HepG2 (cell line): ENCODE results near the gene PCTP. TPM values are rescaled to one million over a fixed set of nuclear protein-coding genes. Genes with fewer than 3 reads are reported as not detected.

Experiments used
- CENPX ChIP-seq: sonication (generic); formaldehyde crosslinking; IDR thresholded peaks from 2 replicates; pipeline ENCODE4 v1.9.0; 2021; ENCODE audit warnings: mild to moderate bottlenecking, missing genetic modification reagents, moderate library complexity
- HHEX ChIP-seq: IDR thresholded peaks from 2 replicates; pipeline ENCODE4 v1.6.1; 2016; ENCODE audit warnings: control low read depth
- KAT2B ChIP-seq: fragments of 150-350 bp; IDR thresholded peaks from 2 replicates; pipeline ENCODE4 v1.6.1; 2014; ENCODE audit warnings: low read depth, low read length, borderline replicate concordance
- KMT2B ChIP-seq: IDR thresholded peaks from 2 replicates; pipeline ENCODE4 v1.6.1; 2016; ENCODE audit warnings: missing genetic modification reagents, missing compliant biosample characterization
- NPAS2 ChIP-seq: sonication (generic); formaldehyde crosslinking; IDR thresholded peaks from 2 replicates; pipeline ENCODE4 v1.8.0; 2022; ENCODE audit warnings: mild to moderate bottlenecking, missing genetic modification reagents, borderline replicate concordance
- POGZ ChIP-seq: sonication (generic); formaldehyde crosslinking; IDR thresholded peaks from 2 replicates; pipeline ENCODE4 v1.4.0; 2020; ENCODE audit warnings: mild to moderate bottlenecking, missing genetic modification reagents
- SALL1 ChIP-seq: sonication (generic); formaldehyde crosslinking; IDR thresholded peaks from 2 replicates; pipeline ENCODE4 v1.8.0; 2022; ENCODE audit warnings: mild to moderate bottlenecking, missing genetic modification reagents
- SP1 ChIP-seq, 2 experiments: fragments of 450-650 bp in 1 of 2; sonication (generic) in 1 of 2; formaldehyde crosslinking in 1 of 2; IDR thresholded peaks; 2 replicates each; pipeline versions ENCODE4 v1.4.0 to v1.6.1; 2016 to 2020; ENCODE audit warnings: missing genetic modification reagents in 1 of 2
- TCF7 ChIP-seq: sonication (generic); IDR thresholded peaks from 2 replicates; pipeline ENCODE4 v1.6.1; 2016; ENCODE audit warnings: antibody characterized with exemption, low read depth
- TEAD2 ChIP-seq: sonication (generic); formaldehyde crosslinking; IDR thresholded peaks from 2 replicates; pipeline ENCODE4 v1.9.0; 2021; ENCODE audit warnings: missing genetic modification reagents
- ZBTB8A ChIP-seq: sonication (generic); formaldehyde crosslinking; IDR thresholded peaks from 2 replicates; pipeline ENCODE4 v1.4.0; 2020; ENCODE audit warnings: mild to moderate bottlenecking, low read depth, missing genetic modification reagents, borderline replicate concordance
- ZNF12 ChIP-seq: sonication (generic); formaldehyde crosslinking; IDR thresholded peaks from 2 replicates; pipeline ENCODE4 v1.5.0; 2020; ENCODE audit warnings: missing genetic modification reagents
- ZNF343 ChIP-seq: sonication (generic); formaldehyde crosslinking; IDR thresholded peaks from 2 replicates; pipeline ENCODE4 v1.4.0; 2020; ENCODE audit warnings: mild to moderate bottlenecking, missing genetic modification reagents
- ZNF496 ChIP-seq: sonication (generic); formaldehyde crosslinking; IDR thresholded peaks from 2 replicates; pipeline ENCODE4 v1.8.1; 2023; ENCODE audit warnings: mild to moderate bottlenecking, moderate library complexity, missing genetic modification reagents; ENCODE audit not compliant: insufficient replicate concordance
- ZNF567 ChIP-seq: sonication (generic); formaldehyde crosslinking; IDR thresholded peaks from 2 replicates; pipeline ENCODE4 v1.8.1; 2023; ENCODE audit warnings: mild to moderate bottlenecking, missing genetic modification reagents, borderline replicate concordance
- ZNF574 ChIP-seq: sonication (generic); formaldehyde crosslinking; IDR thresholded peaks from 2 replicates; pipeline ENCODE4 v1.4.0; 2020; ENCODE audit warnings: missing genetic modification reagents
- ZNF629 ChIP-seq: sonication (generic); formaldehyde crosslinking; conservative IDR thresholded peaks from 2 replicates; pipeline ENCODE4 v1.5.0; 2020; ENCODE audit warnings: missing genetic modification reagents
- polyA plus RNA-seq, 8 experiments: library from polyadenylated mRNA; depleted of rRNA in 3 of 8; stranded (reverse) in 7 of 8; unstranded in 1 of 8; fragments of >200 nt; fragmentation: Illumina TruSeq in 4 of 8; extraction: Trizol in 4 of 8; gene quantifications; 2 replicates each; pipeline versions ENCODE4 v1.2.1 to v1.2.3, GENCODE V29; 2011 to 2016; ENCODE audit warnings: low read depth in 4 of 8, missing spikeins in 1 of 8, mixed read lengths in 1 of 8; ENCODE audit not compliant: insufficient read depth in 1 of 8
- total RNA-seq, 5 experiments: library from RNA; depleted of rRNA; stranded (reverse); fragments of >200 nt; fragmentation: Illumina TruSeq; extraction: Trizol; gene quantifications; 2 replicates each; pipeline ENCODE4 v1.2.3, GENCODE V29; 2016; ENCODE audit warnings: low read depth in 1 of 5
- TF ChIP-seq, protein P1 (sequence below): sonication (generic); formaldehyde crosslinking; IDR thresholded peaks from 2 replicates; pipeline ENCODE4 v1.8.0; 2022; ENCODE audit warnings: missing genetic modification reagents, mild to moderate bottlenecking, moderate library complexity, borderline replicate concordance
- TF ChIP-seq, protein P2 (sequence below): conservative IDR thresholded peaks from 2 replicates; pipeline ENCODE4 v1.6.1; 2018; ENCODE audit warnings: missing genetic modification reagents

PCTP gene
- total and polyA plus RNA-seq, 2 of the 13 experiments (the other 11 are each of a cell fraction or from before 2014, with no cell fraction given): 37.1 to 50.7 TPM

DNA sequence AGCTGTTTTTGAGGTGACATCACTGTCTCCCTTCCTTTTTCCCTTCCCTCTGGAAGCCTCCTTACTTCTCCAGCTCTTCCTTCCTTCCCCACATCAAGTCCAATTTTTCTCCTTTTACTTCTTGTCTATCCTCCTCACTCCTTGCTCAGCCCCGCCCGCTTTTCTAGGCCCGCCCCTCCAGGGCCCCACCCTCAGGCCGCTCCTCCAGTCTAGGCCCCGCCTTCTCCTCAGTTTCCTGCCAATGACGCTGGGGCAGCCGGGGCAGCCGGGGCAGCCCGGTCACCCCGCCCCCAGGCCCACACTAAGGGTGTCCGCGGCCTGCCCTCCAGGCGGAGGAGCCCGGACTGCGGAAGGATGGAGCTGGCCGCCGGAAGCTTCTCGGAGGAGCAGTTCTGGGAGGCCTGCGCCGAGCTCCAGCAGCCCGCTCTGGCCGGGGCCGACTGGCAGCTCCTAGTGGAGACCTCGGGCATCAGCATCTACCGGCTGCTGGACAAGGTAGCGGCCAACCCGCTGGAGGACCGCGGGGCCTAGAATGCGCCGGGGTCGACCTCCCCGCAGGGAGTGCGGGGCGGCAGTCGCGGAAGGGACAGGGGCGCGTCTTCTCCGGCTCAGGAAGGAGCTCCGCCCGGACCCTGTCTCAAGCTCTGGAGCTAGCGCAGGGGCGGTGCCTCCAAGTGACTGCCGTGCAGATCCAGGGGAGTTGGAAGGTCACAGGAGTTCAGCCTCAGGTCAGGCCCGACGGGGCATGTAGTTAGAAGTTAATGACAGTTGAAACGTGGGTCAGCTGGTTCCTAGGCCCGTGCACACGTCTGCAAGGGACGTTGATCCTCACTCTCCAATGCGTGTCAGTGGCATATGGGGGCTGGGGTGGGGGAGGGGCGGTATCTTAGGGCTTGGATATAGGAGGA, at the start of gene PCTP (continued):
- TF ChIP-seq, protein P1, sequence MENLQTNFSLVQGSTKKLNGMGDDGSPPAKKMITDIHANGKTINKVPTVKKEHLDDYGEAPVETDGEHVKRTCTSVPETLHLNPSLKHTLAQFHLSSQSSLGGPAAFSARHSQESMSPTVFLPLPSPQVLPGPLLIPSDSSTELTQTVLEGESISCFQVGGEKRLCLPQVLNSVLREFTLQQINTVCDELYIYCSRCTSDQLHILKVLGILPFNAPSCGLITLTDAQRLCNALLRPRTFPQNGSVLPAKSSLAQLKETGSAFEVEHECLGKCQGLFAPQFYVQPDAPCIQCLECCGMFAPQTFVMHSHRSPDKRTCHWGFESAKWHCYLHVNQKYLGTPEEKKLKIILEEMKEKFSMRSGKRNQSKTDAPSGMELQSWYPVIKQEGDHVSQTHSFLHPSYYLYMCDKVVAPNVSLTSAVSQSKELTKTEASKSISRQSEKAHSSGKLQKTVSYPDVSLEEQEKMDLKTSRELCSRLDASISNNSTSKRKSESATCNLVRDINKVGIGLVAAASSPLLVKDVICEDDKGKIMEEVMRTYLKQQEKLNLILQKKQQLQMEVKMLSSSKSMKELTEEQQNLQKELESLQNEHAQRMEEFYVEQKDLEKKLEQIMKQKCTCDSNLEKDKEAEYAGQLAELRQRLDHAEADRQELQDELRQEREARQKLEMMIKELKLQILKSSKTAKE (CRISPR knock-in tag): no peak; the same call in 1 of the 2 replicates
- no peak for TF ChIP-seq SP1 (IDR thresholded peaks at IDR 0.05)
- peak; percentile 68 for TF ChIP-seq SP1 (CRISPR knock-in tag; IDR thresholded peaks at IDR 0.05)
- TF ChIP-seq ZNF567 (CRISPR knock-in tag): peak; percentile 94; the same call in 1 of the 2 replicates
- TF ChIP-seq, protein P2, sequence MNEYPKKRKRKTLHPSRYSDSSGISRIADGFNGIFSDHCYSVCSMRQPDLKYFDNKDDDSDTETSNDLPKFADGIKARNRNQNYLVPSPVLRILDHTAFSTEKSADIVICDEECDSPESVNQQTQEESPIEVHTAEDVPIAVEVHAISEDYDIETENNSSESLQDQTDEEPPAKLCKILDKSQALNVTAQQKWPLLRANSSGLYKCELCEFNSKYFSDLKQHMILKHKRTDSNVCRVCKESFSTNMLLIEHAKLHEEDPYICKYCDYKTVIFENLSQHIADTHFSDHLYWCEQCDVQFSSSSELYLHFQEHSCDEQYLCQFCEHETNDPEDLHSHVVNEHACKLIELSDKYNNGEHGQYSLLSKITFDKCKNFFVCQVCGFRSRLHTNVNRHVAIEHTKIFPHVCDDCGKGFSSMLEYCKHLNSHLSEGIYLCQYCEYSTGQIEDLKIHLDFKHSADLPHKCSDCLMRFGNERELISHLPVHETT (CRISPR knock-in tag): 0 out of 2 replicates have a peak, but pooled peaks have one; percentile 40
- no peak; the same call in 1 of the 2 replicates for TF ChIP-seq ZNF629
- TF ChIP-seq TCF7: no peak
- 0 out of 2 replicates have a peak, but pooled peaks have one; percentile 43 for TF ChIP-seq HHEX (CRISPR knock-in tag)
- TF ChIP-seq CENPX (CRISPR knock-in tag): no peak
- no peak for TF ChIP-seq ZNF496
- TF ChIP-seq KAT2B: no peak
- peak; percentile 91 for TF ChIP-seq SALL1 (CRISPR knock-in tag)
- no peak for TF ChIP-seq ZBTB8A
- no peak for TF ChIP-seq NPAS2 (CRISPR knock-in tag)
- peak; percentile 93 for TF ChIP-seq POGZ
- 0 out of 2 replicates have a peak, but pooled peaks have one; percentile 61 for TF ChIP-seq ZNF343 (CRISPR knock-in tag)
- TF ChIP-seq KMT2B (CRISPR knock-in tag): peak; percentile 92
- no peak; the same call in none of the 2 replicates for TF ChIP-seq ZNF12
- TF ChIP-seq TEAD2 (CRISPR knock-in tag): no peak
- TF ChIP-seq ZNF574 (CRISPR knock-in tag): peak; percentile 98
